ENCODE results near the gene SPDYE1.
A peak's percentile ranks its signal among the peaks of the same experiment; 100 is the strongest.

SPDYE1 gene

DNA sequence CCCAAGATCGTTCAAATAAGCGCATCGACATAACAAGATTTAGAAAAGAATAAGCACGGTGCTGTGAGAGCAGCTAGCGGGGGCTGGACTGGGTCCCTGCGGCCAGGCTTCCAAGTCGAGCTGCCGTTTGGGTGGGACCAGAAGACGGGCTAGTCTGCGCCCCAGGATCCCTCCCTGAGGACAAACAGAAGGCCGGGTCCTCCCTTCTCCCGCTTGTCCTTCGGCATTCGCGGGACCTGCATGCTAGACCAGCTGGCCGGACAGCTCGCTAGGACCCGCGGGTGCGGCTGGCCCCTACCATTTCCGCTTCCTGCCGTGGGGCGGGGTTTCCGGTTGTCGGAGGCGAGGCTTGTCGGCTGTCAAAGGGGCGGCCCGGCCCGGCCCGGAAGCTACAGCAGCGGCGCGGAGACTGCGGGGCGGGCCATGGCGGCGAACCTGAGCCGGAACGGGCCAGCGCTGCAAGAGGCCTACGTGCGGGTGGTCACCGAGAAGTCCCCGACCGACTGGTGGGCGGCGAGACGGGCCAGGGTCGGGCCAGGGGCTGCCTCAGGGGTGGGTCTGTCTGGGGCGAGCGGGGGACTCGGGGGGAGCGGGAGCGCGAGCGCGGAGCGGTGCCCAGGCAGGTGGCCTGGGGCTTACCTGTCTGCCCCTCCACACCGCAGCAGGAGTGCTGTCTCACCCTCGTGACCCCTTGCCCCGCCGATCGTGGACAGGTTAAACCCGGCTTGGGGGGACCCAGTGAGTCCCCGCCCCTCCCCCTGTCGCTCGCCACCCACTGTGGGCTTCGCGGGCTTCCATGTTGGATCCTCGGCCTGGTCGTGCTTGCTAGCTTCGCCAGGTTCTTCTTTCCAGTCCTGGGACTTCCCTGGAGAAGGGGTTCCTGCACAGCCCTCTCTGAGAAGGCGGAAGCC, 46.9 kb downstream of the SPDYE1 start, which contains the start of gene DBNL:
DBNL (plus strand) TSS at position 388 of the 911 bp plus-strand sequence; CDS start at position 424, 36 bp downstream.
- DNase-seq (ENCODE audit: low spot score), result peak; percentile 94

GRCh38 chr7:44045226-44046014, 47.7 kb downstream of the SPDYE1 start:
- no peak for DNase-seq (ENCODE audit: low spot score)

GRCh38 chr7:44046321-44047061, 48.8 kb downstream of the SPDYE1 start:
- peak; percentile 59 for DNase-seq (ENCODE audit: low spot score)

DNA sequence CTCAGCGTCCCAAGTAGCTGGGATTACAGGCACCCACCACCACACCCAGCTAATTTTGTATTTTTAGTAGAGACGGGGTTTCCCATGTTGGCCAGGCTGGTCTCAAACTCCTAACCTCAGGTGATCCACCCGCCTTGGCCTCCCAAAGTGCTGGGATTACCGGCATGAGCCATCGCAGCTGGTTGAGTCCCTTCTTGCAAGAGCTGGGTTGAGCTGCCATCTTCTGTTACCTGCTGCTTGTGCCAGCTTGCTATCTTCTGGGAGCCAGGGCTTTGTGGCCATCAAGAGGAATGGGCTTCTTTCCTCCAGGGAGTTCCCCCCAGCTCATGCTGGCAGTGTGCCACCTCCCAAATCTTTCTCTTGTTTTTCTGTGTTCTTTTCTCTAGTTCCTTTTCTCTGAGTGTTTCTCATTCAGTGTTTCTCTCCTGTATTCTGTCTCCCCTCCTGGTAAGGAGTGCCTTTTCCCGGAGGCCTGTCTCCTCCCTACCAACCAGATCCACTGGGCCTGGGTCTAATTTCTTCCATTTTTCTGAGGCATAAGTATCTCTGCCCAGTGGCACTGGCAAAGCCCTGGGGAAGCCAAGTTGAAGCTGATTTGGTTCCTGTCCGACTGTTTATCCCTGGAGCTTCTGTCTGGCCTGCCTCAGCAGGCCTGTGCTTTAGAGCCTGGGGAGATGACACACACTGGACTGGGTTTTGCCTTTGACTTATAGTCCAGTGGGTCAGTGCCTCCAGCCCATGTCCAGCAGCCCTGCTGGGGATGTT, 50.5 kb downstream of the SPDYE1 start:
- no peak for DNase-seq (ENCODE audit: low spot score)

DNA sequence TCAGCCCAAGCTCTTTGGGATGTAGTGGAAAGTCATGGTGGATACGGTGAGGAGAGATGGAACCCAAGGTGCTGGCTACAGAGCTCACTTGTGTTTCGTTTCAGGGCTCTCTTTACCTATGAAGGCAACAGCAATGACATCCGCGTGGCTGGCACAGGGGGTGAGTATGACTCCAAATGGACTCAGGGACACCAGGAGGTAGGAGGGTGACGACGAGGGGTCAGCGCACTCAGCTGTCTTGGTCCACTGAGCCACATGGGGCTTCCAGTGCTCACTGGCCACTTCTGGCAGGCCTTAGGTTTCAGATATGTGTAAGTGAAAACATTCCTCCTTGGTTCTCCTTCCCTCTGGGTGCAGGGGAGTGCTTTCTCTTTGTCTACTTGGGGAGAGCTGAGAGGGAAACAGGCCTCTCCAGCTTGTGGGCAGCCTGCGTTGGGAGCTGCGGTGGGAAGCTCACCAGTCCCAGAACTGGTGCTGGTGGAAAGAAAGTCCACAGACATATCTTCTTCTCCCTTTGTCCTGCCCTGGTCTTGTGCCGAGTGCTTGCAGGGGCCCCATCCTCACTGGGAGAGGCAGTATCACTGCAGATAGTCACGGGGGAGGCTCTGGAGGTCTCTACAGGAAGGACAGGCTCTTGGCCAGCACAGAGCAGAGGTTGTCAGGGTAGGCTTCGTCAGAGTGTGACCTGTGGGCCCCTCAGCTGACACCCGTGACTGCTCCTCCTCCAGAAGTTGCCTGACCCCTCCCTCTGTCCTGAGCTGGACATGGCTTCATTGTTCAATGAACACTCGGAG, 52.6 kb downstream of the SPDYE1 start:
- no peak for DNase-seq (ENCODE audit: low spot score)

DNA sequence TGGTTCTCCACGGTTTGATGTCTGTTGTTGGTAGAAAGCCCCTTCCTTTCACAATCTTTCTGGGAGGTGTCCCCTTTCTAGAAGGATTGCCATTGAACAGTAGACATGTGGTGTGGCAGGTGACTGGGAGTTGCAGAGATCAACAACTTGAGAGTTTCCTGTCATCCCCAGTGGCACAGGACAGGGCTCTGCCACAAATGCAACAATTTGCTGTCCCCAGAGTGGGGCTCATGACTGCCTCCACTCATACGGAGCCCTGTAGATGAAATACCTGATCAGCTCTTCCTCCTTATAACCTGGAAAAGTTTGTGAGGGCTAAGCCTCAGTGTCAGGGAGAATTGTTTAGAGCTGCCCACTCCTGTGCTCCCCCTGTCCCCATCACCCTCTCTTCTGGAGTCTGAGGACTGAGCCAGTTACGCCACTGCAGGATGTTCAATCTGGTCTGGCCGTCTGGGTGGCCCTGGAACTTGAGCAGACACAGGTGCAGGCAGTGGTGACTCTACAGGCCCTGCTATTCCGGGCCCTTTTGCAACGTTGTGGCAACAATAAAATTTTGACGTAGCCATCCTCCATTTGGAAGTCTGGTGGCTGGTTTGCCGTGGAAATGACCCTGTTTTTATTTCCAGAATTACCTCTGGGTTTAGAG, 53.3 kb downstream of the SPDYE1 start:
- no peak for DNase-seq (ENCODE audit: low spot score)

- DNase-seq (ENCODE audit: low spot score), result no peak
Measured at GRCh38 chr7:44051611-44052220, 54.0 kb downstream of the SPDYE1 start.

GRCh38 chr7:44052771-44053365, 55.2 kb downstream of the SPDYE1 start:
- DNase-seq (ENCODE audit: low spot score), result no peak

DNA sequence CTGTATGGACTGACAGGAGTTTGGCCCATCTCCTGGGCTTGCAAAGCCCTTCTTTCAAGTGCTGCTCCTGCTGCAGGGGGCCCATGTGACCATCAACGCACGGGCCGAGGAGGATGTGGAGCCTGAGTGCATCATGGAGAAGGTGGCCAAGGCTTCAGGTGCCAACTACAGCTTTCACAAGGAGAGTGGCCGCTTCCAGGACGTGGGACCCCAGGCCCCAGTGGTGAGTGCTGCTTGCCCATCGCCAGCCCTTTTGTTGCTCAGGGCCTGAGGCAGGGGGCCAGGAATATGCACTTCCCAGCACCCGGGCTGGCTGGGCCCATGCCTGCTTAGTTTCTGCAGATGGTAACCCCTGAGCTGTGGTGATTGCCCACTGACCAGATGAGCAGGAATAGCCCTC, 59.0 kb downstream of the SPDYE1 start:
- DNase-seq (ENCODE audit: low spot score), result no peak

GRCh38 chr7:44057181-44057848, 59.6 kb downstream of the SPDYE1 start:
- DNase-seq (ENCODE audit: low spot score), result no peak

DNA sequence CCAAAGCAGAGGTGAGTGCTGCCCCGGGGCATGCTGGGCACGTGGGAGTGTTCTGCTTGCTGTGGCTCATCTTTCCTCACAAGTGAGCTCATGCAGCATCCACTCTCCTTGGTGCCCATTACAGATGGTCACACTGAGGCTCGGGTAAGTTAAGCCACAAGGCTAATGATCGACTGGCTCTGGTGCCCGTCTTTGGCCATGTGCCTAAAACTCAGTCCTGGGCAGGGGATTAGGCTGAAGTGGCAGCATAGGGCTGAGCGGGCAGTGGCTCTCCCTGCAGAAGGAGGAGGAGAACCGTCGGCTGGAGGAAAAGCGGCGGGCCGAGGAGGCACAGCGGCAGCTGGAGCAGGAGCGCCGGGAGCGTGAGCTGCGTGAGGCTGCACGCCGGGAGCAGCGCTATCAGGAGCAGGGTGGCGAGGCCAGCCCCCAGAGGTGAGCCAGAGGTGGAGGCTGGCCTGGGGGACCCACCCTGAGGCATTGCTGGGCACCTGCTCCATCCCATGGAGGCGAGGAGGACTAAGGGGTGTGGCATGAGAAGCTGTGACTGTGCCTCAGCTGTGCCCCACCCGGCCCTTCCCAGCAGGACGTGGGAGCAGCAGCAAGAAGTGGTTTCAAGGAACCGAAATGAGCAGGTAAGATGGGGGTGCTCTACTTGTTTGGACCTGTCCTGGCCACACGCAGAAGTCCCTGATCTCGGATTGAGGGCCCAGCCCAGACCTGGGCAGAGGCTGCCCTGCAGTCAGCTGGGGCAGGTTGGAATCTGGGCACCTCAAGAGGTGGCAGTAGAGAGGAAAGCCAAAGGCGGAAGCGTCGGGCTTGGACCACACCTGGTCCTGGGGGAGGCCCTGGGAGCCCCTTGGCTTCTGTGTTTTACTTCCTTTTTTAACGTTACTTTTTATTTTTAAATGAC, 60.4 kb downstream of the SPDYE1 start:
- DNase-seq (ENCODE audit: low spot score), result no peak

GRCh38 chr7:44058759-44059218, 61.1 kb downstream of the SPDYE1 start:
- DNase-seq (ENCODE audit: low spot score), result no peak

DNA sequence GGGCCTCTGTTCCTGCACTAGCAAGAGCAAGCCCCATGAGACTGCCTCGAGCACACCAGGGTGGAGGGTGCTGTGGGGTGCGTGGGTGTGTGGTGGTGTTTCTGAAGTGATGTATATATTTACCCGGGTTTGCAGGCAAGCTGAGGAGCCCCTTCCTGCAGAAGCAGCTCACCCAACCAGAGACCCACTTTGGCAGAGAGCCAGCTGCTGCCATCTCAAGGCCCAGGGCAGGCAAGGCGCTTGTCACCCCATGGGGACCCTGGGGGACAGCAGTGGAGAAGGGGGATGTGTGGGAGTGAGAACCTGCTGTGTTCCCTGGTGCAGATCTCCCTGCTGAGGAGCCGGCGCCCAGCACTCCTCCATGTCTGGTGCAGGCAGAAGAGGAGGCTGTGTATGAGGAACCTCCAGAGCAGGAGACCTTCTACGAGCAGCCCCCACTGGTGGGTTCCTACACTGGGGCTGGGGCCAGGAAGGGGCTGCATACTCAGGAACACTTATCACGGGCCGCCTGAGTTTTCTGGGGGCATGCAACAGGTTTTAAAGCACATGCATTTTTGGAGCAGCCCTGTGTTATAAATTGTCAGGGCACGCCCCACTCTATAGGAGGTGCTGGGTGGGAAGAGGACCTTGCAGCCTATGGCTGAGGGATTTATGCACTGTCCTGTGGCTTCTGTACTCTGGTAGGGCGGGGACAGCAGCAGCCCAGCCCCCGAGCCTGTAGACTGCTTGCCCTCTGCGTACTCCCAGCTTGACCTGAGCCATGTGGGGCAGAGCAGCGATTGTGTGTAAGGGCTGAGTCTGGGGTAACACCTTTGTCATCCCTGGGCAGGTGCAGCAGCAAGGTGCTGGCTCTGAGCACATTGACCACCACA, 61.8 kb downstream of the SPDYE1 start:
- DNase-seq (ENCODE audit: low spot score), result no peak
